Progenitor cell of endocrine pancreas (in vitro differentiated cells): Measurements from ENCODE around the gene FANCC. TPM values are rescaled to one million over a fixed set of nuclear protein-coding genes. Genes with fewer than 3 reads are reported as not detected.
A peak's percentile ranks its signal among the peaks of the same experiment; 100 is the strongest.

Source experiments
- DNase-seq: peaks from one replicate; pipeline ENCODE4 v3.0.0; 2021; ENCODE audit warnings: low spot score; ENCODE audit not compliant: unreplicated experiment
- H3K27ac Mint-ChIP-seq: 2 replicates; pipeline ENCODE4 v1.8.0; 2021; ENCODE audit warnings: mild to moderate bottlenecking, moderate library complexity, mixed read lengths
- H3K27me3 Mint-ChIP-seq: 2 replicates; pipeline ENCODE4 v1.8.0; 2021; ENCODE audit warnings: mixed read lengths
- H3K36me3 Mint-ChIP-seq: 2 replicates; pipeline ENCODE4 v1.8.0; 2022; ENCODE audit warnings: mixed read lengths; ENCODE audit not compliant: insufficient read depth
- H3K4me1 Mint-ChIP-seq: 2 replicates; pipeline ENCODE4 v1.8.0; 2021; ENCODE audit warnings: low read depth, mixed read lengths
- H3K4me3 Mint-ChIP-seq: 2 replicates; pipeline ENCODE4 v1.8.0; 2021; ENCODE audit warnings: low read depth, mild to moderate bottlenecking, moderate library complexity, mixed read lengths
- H3K9me3 Mint-ChIP-seq: 2 replicates; pipeline ENCODE4 v1.8.0; 2021; ENCODE audit warnings: low read depth, mixed read lengths
- total RNA-seq: library from RNA; stranded (reverse); gene quantifications from 2 replicates; pipeline ENCODE4 v1.2.1, GENCODE V29; 2021
- TF ChIP-seq, protein P1 (sequence below): fragments of 200-600 bp; sonication (generic); IDR thresholded peaks from one replicate; pipeline ENCODE4 v1.5.0; 2021; ENCODE audit warnings: antibody characterized with exemption, mild to moderate bottlenecking; ENCODE audit not compliant: unreplicated experiment

The FANCC gene
- total RNA-seq, 1 donor from 2014 or later: 28.9 TPM

DNA sequence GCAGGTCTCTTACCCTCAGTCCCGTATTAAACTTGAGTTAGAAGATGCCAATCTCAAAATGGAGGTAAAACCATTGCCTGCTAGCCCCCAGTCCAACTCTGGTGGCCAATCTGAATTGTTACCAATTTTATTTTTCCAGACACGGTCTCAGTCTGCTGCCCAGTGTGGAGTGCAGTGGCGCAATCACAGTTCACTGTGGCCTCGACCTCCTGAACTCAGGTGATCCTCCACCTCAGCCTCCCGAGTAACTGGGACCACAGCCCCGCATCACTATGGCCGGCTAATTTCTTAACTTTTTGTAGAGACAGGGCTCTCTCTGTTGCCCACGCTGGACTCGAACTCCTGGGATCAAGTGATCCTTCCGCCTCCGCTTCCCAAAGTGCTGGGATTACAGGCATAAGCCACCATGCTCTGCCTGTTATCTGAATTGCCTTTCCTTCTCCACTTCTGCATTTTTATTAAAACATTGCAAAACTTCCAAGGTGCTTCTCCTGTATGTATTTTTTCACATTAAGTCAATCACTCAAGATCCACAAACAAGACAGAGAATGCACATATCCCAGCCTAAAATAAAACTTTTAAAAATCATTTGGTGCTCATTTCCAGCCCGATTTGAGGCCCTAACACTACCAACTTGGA lies 2.3 kb downstream of the FANCC start:
- no peaks in the 10 kb centered on the region for H3K27me3 Mint-ChIP-seq
- no peak for DNase-seq
- TF ChIP-seq, protein P1, sequence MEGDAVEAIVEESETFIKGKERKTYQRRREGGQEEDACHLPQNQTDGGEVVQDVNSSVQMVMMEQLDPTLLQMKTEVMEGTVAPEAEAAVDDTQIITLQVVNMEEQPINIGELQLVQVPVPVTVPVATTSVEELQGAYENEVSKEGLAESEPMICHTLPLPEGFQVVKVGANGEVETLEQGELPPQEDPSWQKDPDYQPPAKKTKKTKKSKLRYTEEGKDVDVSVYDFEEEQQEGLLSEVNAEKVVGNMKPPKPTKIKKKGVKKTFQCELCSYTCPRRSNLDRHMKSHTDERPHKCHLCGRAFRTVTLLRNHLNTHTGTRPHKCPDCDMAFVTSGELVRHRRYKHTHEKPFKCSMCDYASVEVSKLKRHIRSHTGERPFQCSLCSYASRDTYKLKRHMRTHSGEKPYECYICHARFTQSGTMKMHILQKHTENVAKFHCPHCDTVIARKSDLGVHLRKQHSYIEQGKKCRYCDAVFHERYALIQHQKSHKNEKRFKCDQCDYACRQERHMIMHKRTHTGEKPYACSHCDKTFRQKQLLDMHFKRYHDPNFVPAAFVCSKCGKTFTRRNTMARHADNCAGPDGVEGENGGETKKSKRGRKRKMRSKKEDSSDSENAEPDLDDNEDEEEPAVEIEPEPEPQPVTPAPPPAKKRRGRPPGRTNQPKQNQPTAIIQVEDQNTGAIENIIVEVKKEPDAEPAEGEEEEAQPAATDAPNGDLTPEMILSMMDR: no peak
- H3K9me3 Mint-ChIP-seq: no peaks in the 10 kb centered on the region
- H3K4me1 Mint-ChIP-seq: peaks cover 20% of the 10 kb centered on the region
- H3K4me3 Mint-ChIP-seq: no peak overlapping the region
- peak overlapping the region; percentile 83 for H3K27ac Mint-ChIP-seq
- H3K36me3 Mint-ChIP-seq: no peaks in the 10 kb centered on the region

DNA sequence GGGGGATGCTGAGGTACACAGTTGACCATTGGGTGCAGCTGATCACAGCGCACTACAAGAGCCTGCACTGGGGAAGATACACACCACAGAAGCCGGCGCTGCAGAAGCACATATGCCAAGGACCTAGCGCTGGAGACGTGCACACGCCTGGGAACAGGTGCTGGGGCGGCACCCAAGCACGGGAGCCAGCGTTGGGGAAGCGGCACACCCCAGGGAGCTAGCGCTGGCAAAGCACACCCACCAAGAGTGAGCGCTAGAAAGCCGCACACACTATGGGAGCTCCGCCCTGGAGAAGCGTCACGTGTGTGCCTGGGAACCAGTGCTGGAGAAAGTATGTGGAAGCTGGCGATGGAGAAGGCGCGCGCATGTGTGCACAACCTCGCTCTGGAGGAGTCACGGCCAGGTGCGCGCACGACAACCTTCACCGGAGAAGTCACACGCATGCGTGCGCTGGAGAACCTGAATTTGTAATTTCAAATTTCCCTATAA lies 4.5 kb downstream of the FANCC start:
- Mint-ChIP-seq H3K36me3 (no peaks in the 10 kb centered on the region), H3K27ac (peak overlapping the region; percentile 54), H3K9me3 (no peaks in the 10 kb centered on the region)

DNA sequence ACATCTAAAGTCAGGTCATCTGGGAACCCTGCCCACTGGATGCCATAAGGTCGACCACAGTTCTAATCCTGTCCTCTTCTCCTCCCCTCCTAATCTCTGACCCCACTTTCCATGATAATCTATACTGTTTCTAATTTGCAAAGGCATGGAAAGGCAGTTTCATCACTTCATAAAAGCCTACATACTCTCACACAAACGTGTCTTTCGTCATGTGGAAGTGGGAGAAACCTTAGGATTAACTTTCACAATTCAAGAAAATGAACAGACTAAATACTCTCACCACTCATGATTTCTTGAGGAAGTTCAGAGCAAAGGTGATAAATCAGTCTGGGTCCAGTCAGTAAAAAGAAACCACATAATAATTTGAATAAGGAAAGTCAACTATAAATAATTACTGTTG lies 5.5 kb downstream of the FANCC start:
- no peak overlapping the region for H3K27ac Mint-ChIP-seq
- H3K36me3 Mint-ChIP-seq: no peaks in the 10 kb centered on the region
- H3K27me3 Mint-ChIP-seq: no peaks in the 10 kb centered on the region
- H3K9me3 Mint-ChIP-seq: no peaks in the 10 kb centered on the region
- no peak overlapping the region for H3K4me3 Mint-ChIP-seq
- DNase-seq: no peak
- peaks cover 20% of the 10 kb centered on the region for H3K4me1 Mint-ChIP-seq
- TF ChIP-seq, protein P1: no peak

More for the DNA sequence above, 4.5 kb downstream of the FANCC start:
- DNase-seq: peak; percentile 43
- Mint-ChIP-seq H3K27me3 (no peaks in the 10 kb centered on the region), H3K4me3 (peak overlapping the region; percentile 80), H3K4me1 (peaks cover 20% of the 10 kb centered on the region)
- TF ChIP-seq, protein P1: no peak

DNA sequence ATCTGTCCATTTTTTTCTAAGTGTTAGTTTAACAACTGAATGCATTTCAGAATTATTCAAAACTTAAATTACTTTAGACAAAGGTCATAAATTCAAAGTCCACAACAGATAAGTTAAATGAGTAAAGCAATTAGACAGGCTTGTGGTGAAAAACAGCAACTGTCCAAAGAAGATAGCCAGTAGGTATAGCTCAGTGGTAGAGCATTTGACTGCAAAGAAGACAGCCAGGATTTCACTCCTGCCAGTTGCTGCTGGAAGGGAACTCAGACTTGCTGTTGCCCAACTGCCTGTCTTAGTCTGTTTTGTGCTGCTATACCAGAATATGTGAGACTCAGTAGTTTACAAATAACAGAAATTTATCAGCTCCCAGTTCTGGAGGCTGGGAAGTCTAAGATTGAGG lies 10.0 kb downstream of the FANCC start:
- DNase-seq: no peak
- peaks cover 8% of the 10 kb centered on the region for H3K4me1 Mint-ChIP-seq
- H3K9me3 Mint-ChIP-seq: no peaks in the 10 kb centered on the region
- H3K4me3 Mint-ChIP-seq: no peak overlapping the region
- H3K36me3 Mint-ChIP-seq: no peaks in the 10 kb centered on the region
- H3K27ac Mint-ChIP-seq: no peak overlapping the region
- H3K27me3 Mint-ChIP-seq: no peaks in the 10 kb centered on the region
- TF ChIP-seq, protein P1: no peak

DNA sequence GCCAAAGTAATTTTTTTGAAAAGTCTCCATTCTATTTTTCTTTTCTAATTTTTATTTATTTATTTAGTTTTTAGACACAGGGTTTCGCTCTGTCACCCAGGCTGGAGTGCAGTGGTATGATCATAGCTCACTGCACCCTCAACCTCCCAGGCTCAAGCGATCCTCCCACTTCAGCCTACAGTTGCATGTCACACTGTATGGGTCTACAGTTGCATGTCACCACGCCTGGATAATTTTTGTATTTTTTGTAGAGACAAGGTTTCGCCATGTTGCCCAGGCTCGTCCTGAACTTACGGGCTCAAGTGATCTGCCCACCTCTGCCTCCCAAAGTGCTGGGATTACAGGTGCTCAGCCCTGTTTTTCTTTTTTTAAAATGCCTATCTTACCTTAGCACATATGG lies 10.7 kb downstream of the FANCC start:
- Mint-ChIP-seq H3K27me3 (no peaks in the 10 kb centered on the region), H3K27ac (no peak overlapping the region), H3K4me3 (no peak overlapping the region)

More for the DNA sequence above, 10.7 kb downstream of the FANCC start:
- peaks cover 7% of the 10 kb centered on the region for H3K4me1 Mint-ChIP-seq
- no peak for DNase-seq
- TF ChIP-seq, protein P1: no peak
- H3K36me3 Mint-ChIP-seq: no peaks in the 10 kb centered on the region
- H3K9me3 Mint-ChIP-seq: no peaks in the 10 kb centered on the region
